SK-N-MC (cell line): Measurements from ENCODE around the gene PRKACB.

Experiments
- EZH2 ChIP-seq: fragments of 200-600 bp; sonication (generic); IDR thresholded peaks from one replicate; pipeline ENCODE4 v1.6.1; 2017; ENCODE audit warnings: antibody characterized with exemption
- FOXP2 ChIP-seq: optimal IDR thresholded peaks from 2 replicates; pipeline ENCODE3; 2011; ENCODE audit warnings: mild to moderate bottlenecking, moderate library complexity; ENCODE audit not compliant: insufficient read depth; ENCODE audit errors: extremely low read length, control extremely low read depth
- POLR2AphosphoS5 ChIP-seq: IDR thresholded peaks from 2 replicates; pipeline ENCODE4 v1.6.1; 2012; ENCODE audit warnings: mild to moderate bottlenecking, low read depth, low read length, borderline replicate concordance

DNA sequence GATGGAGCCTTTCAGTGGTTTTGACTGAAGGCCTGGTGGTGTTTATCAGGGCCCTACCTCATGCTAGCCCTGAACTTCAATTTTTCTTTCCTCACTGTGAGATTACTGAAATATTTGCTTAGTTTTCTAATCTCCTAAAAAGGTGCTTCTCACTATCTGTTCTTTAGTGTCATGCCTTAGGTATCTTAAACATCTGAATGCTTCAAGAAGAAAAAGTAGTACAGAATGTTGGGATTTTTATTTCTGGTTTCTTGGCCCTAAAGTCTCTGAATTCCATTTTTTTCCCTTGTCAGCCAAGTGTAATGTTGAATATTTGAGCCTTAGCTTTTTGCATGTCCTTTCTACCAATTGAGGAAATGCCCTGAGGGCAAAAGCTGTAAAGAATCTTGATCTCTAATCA, 47.9 kb upstream of the PRKACB start:
- TF ChIP-seq EZH2: no peak
- no peak for TF ChIP-seq POLR2AphosphoS5
- no peak for TF ChIP-seq FOXP2
